K562 (cell line): ENCODE results near the gene GREB1. TPM values are rescaled to one million over a fixed set of nuclear protein-coding genes. Genes with fewer than 3 reads are reported as not detected.

Experiments used
- ATAC-seq: fragments of 200-7000 bp; cut with Tn5 transposase; 3 replicates; pipeline ENCODE4 v1.9.1; 2020; ENCODE audit warnings: moderate library complexity
- BruUV-seq: library from RNA; stranded (reverse); fragments of 400-500 nt; replicated peaks from 2 replicates; lab custom pipeline; 2021; lab: Mats Ljungman, UMichigan
- CTCF ChIA-PET: fragments of 300-600 bp; formaldehyde crosslinking; extraction: SDS; loops from one replicate; lab custom pipeline; 2021; ENCODE audit warnings: low intra/inter-chr PET ratio; lab: Yijun Ruan, JAX
- POLR2A ChIA-PET: fragments of 300-600, 350-650 bp; sonication (Branson Sonifier 250); formaldehyde crosslinking; extraction: SDS; loops from one replicate; lab custom pipeline; 2021; ENCODE audit warnings: antibody characterized with exemption, inconsistent platforms; lab: Yijun Ruan, JAX
- DNase-seq, 4 experiments: peaks; one replicate each; pipeline versions ENCODE4 v3.0.0 to v3.0.0-alpha.2; 2011 to 2018; ENCODE audit warnings: low spot score in 3 of 4, mixed read lengths in 3 of 4; ENCODE audit errors: extremely low read depth in 1 of 4
- FAIRE-seq: peaks from 2 replicates; lab custom pipeline; 2011; peaks lifted over from hg19 to GRCh38; lab: Jason Lieb, UNC
- H2AFZ ChIP-seq: 2 replicates; pipeline ENCODE4 v1.6.0; 2011; ENCODE audit warnings: low read depth, low read length, control low read depth, inconsistent platforms
- H3K27ac ChIP-seq: fragments of 200-600 bp; 3 replicates; pipeline ENCODE4 v1.8.0; 2011; ENCODE audit warnings: low read depth, mild to moderate bottlenecking, control low read depth, inconsistent platforms, low read length, moderate library complexity, mixed read lengths; ENCODE audit errors: extremely low read depth
- H3K27me3 ChIP-seq, 2 experiments: fragments of 300-600 bp in 1 of 2; 2 replicates in 1 of 2; 3 replicates in 1 of 2; pipeline versions ENCODE4 v1.6.0 to v1.8.0; 2011; ENCODE audit warnings: inconsistent platforms in 2 of 2, low read length in 2 of 2, mild to moderate bottlenecking in 1 of 2, mixed read lengths in 1 of 2, moderate library complexity in 1 of 2; ENCODE audit not compliant: control insufficient read depth in 2 of 2, insufficient read depth in 2 of 2
- H3K36me3 ChIP-seq: fragments of 300-600 bp; 3 replicates; pipeline ENCODE4 v1.8.0; 2011; ENCODE audit warnings: mild to moderate bottlenecking, low read length, inconsistent platforms; ENCODE audit not compliant: control insufficient read depth, insufficient read depth
- H3K4me1 ChIP-seq, 2 experiments: fragments of 200-600 bp in 1 of 2; replicated peaks in 1 of 2; 2 replicates in 1 of 2; 3 replicates in 1 of 2; pipeline versions ENCODE4 v1.5.1 to v1.8.0; 2011; ENCODE audit warnings: inconsistent platforms in 2 of 2, low read length in 2 of 2, mild to moderate bottlenecking in 1 of 2, mixed read lengths in 1 of 2, moderate library complexity in 1 of 2; ENCODE audit not compliant: control insufficient read depth in 2 of 2, insufficient read depth in 2 of 2
- H3K4me2 ChIP-seq: 2 replicates; pipeline ENCODE4 v1.6.1; 2011; ENCODE audit warnings: low read length, control low read depth, inconsistent platforms, mixed read lengths; ENCODE audit not compliant: insufficient read depth
- H3K4me3 ChIP-seq: fragments of 200-600 bp; sonication (generic), shearing (Covaris generic); 2 replicates; pipeline ENCODE4 v1.5.1; 2016; ENCODE audit warnings: control low read depth, inconsistent platforms
- H3K79me2 ChIP-seq: fragments of 200-600 bp; 3 replicates; pipeline ENCODE4 v1.8.0; 2011; ENCODE audit warnings: low read length, inconsistent platforms; ENCODE audit not compliant: control insufficient read depth, insufficient read depth
- H3K9ac ChIP-seq, 2 experiments: 2 replicates each; pipeline versions ENCODE4 v1.6.0 to v1.6.1; 2011; ENCODE audit warnings: low read depth in 2 of 2, low read length in 2 of 2, control low read depth in 1 of 2, inconsistent platforms in 1 of 2, mild to moderate bottlenecking in 1 of 2, mixed read lengths in 1 of 2; ENCODE audit not compliant: insufficient read depth in 1 of 2
- H3K9me1 ChIP-seq: one replicate; pipeline ENCODE4 v1.6.0; 2011; ENCODE audit warnings: inconsistent platforms, mild to moderate bottlenecking, low read length, moderate library complexity; ENCODE audit not compliant: control insufficient read depth, insufficient read depth
- H3K9me3 ChIP-seq: replicated peaks from 2 replicates; pipeline ENCODE4 v1.5.1; 2011; ENCODE audit warnings: low read depth, low read length, inconsistent platforms; ENCODE audit not compliant: control insufficient read depth, insufficient read depth
- H4K20me1 ChIP-seq: replicated peaks from 2 replicates; pipeline ENCODE4 v1.6.1; 2011; ENCODE audit warnings: low read length, inconsistent platforms, mixed read lengths; ENCODE audit not compliant: control insufficient read depth, insufficient read depth
- CHD1 ChIP-seq: fragments of 200-600 bp; sonication (generic); IDR thresholded peaks from one replicate; pipeline ENCODE4 v1.6.1; 2012; ENCODE audit warnings: mild to moderate bottlenecking, moderate library complexity, low read length, inconsistent platforms
- ERF ChIP-seq: fragments of 450-650 bp; formaldehyde crosslinking; IDR thresholded peaks from 2 replicates; pipeline ENCODE4 v1.4.0; 2020; ENCODE audit warnings: mild to moderate bottlenecking, mixed read lengths
- EZH2 ChIP-seq: IDR thresholded peaks from 2 replicates; pipeline ENCODE4 v1.6.1; 2012; ENCODE audit warnings: low read depth, mild to moderate bottlenecking, inconsistent platforms, low read length, borderline replicate concordance
- HIVEP1 ChIP-seq: fragments of 250-450 bp; sonication (Bioruptor Pico); IDR thresholded peaks from 2 replicates; pipeline ENCODE4 v1.4.0; 2020; ENCODE audit warnings: mild to moderate bottlenecking
- KDM5B ChIP-seq: fragments of 200-600 bp; sonication (generic); IDR thresholded peaks from 2 replicates; pipeline ENCODE4 v1.6.1; 2012; ENCODE audit warnings: low read depth, mild to moderate bottlenecking, moderate library complexity, low read length, control low read depth, inconsistent platforms; ENCODE audit not compliant: insufficient replicate concordance
- MYBL2 ChIP-seq, 2 experiments: fragments of 450-650 bp in 1 of 2; sonication (generic) in 1 of 2; formaldehyde crosslinking in 1 of 2; IDR thresholded peaks; 2 replicates each; pipeline versions ENCODE4 v1.6.1 to v1.8.1; 2017 to 2022; ENCODE audit warnings: borderline replicate concordance in 1 of 2, inconsistent platforms in 1 of 2, low read depth in 1 of 2, mild to moderate bottlenecking in 1 of 2, missing genetic modification reagents in 1 of 2, moderate library complexity in 1 of 2
- NR1H2 ChIP-seq: sonication (generic); formaldehyde crosslinking; IDR thresholded peaks from 2 replicates; pipeline ENCODE4 v1.4.0; 2020; ENCODE audit warnings: mild to moderate bottlenecking, missing genetic modification reagents
- PCBP2 ChIP-seq: fragments of 200-400 bp; formaldehyde crosslinking; IDR thresholded peaks from 2 replicates; pipeline ENCODE4 v1.6.1; 2018; ENCODE audit warnings: low read length, low read depth, mild to moderate bottlenecking, moderate library complexity; ENCODE audit not compliant: poor library complexity, severe bottlenecking
- RBM39 ChIP-seq: fragments of 200-400 bp; formaldehyde crosslinking; optimal IDR thresholded peaks from 2 replicates; pipeline ENCODE3; 2018; ENCODE audit warnings: low read depth, low read length
- SMARCE1 ChIP-seq: fragments of 450-650 bp; IDR thresholded peaks from 2 replicates; pipeline ENCODE4 v1.7.1; 2016; ENCODE audit warnings: mild to moderate bottlenecking
- TAF1 ChIP-seq: IDR thresholded peaks from 2 replicates; pipeline ENCODE4 v1.6.1; 2011; ENCODE audit warnings: mild to moderate bottlenecking, low read length, moderate library complexity; ENCODE audit not compliant: insufficient read depth, control insufficient read depth, severe bottlenecking; ENCODE audit errors: extremely low read depth
- TAF9B ChIP-seq: fragments of 450-650 bp; IDR thresholded peaks from 2 replicates; pipeline ENCODE4 v1.6.1; 2018; ENCODE audit warnings: mild to moderate bottlenecking; ENCODE audit not compliant: partially characterized antibody
- TBL1XR1 ChIP-seq, 2 experiments: IDR thresholded peaks; 2 replicates each; pipeline ENCODE4 v1.6.1; 2012; ENCODE audit warnings: improper control_type of control experiment in 2 of 2, low read length in 2 of 2, mild to moderate bottlenecking in 1 of 2
- TEAD2 ChIP-seq: fragments of 450-650 bp; IDR thresholded peaks from 2 replicates; pipeline ENCODE4 v1.6.1; 2016; ENCODE audit warnings: missing genetic modification characterization, control low read depth, missing compliant biosample characterization
- TFE3 ChIP-seq: fragments of 450-650 bp; formaldehyde crosslinking; IDR thresholded peaks from 2 replicates; pipeline ENCODE4 v1.4.0; 2020; ENCODE audit warnings: mild to moderate bottlenecking, mixed read lengths
- ZNF143 ChIP-seq: sonication (generic); formaldehyde crosslinking; IDR thresholded peaks from 2 replicates; pipeline ENCODE4 v1.9.0; 2022; ENCODE audit warnings: mild to moderate bottlenecking, missing genetic modification reagents
- ZNF551 ChIP-seq: fragments of 250-450 bp; sonication (Bioruptor Pico); IDR thresholded peaks from 2 replicates; pipeline ENCODE4 v1.5.0; 2021; ENCODE audit warnings: mild to moderate bottlenecking, moderate library complexity
- ZNF561 ChIP-seq: fragments of 450-650 bp; formaldehyde crosslinking; conservative IDR thresholded peaks from 2 replicates; pipeline ENCODE4 v1.4.0; 2020; ENCODE audit warnings: mild to moderate bottlenecking, moderate library complexity
- WGBS: fragments of 100-300 bp; shearing (Covaris generic); methylation state at CpG from one replicate; pipeline ENCODE4 v1.1.6; 2016; ENCODE audit warnings: low coverage, mixed read lengths; ENCODE audit not compliant: insufficient coverage; ENCODE audit errors: missing lambda C conversion rate; 5-methylcytosine and 5-hydroxymethylcytosine counted together
- in situ Hi-C: fragments of 300-500 bp; cut with MboI; formaldehyde crosslinking; loops from 4 replicates; pipeline ENCODE4 v1.15.0; 2018; ENCODE audit warnings: inconsistent platforms, mixed read lengths
- intact Hi-C: fragments of 100-400 bp; cut with micrococcal nuclease; formaldehyde crosslinking; loops from 2 replicates; pipeline ENCODE4 v1.14.2; 2022
- polyA plus RNA-seq, 8 experiments: library from polyadenylated mRNA; depleted of rRNA in 4 of 8; stranded (reverse) in 5 of 8; unstranded in 3 of 8; fragments of >200 nt; fragmentation: Nextera tagmentation in 2 of 8; fragmentation: Illumina TruSeq in 1 of 8; extraction: Ambion mirVana in 2 of 8; extraction: Trizol in 1 of 8; gene quantifications; 2 replicates each; pipeline versions ENCODE4 v1.2.1 to v1.2.3, GENCODE V29; 2011 to 2014; ENCODE audit warnings: inconsistent platforms in 1 of 8, missing spikeins in 1 of 8
- total RNA-seq, 7 experiments: library from RNA; depleted of rRNA in 6 of 7; stranded (reverse); fragments of >200 nt in 6 of 7; fragmentation: Illumina TruSeq in 2 of 7; extraction: Trizol in 2 of 7; gene quantifications; 2 replicates each; pipeline versions ENCODE4 v1.2.1 to v1.2.3, GENCODE V29; 2011 to 2021; ENCODE audit warnings: low replicate concordance in 1 of 7

GREB1 gene
- total and polyA plus RNA-seq, 9 of the 15 experiments (the other 6 are each of a cell fraction or from before 2014, with no cell fraction given): 0.04 to 0.86 (median 0.10) TPM; not detected in 1

DNA sequence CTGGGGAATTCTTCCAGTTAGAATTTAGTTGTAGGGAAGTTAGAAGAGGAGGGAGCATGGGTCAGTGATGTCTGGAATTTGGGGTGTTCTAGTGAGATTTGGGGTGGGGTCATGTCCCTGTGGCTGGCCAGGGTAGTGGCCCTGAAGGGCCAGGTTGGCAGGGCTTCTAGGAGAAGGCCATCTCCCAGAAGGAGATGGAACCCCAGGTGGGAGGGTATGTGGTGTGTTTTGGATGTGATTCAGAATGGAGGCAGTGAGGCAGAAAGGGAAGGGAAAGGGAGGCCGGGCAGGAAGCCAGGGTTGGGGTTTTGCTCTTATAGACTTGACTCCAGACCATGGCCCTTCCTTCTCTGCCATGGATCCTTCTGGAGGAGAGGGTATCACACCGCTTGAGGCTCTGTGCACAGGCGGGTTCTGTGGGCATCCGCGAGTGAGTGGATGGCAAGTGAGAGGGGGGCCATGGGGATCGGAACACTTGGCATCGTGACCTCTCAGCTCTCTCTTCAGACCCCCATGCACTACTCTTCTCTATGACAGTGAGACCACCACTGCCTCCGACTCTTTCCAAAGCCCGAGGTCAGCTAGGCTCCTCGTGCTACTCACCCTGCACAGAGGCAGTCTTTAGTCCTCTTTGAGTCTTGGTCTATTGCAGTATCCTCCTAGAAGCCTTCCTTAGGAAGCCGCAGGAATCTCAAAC is 7.3 kb downstream of the GREB1 start (continued):
- no peak for TF ChIP-seq HIVEP1 (CRISPR knock-in tag)

GRCh38 chr2:11541693-11542274 is 7.9 kb downstream of the GREB1 start:
- TF ChIP-seq TAF9B (no peak), TFE3 (CRISPR knock-in tag) (no peak), TAF1 (no peak), MYBL2 (IDR thresholded peaks at IDR 0.05; ENCODE audit: low read depth) (no peak), MYBL2 (CRISPR knock-in tag; IDR thresholded peaks at IDR 0.05; ENCODE audit: borderline replicate concordance) (no peak), ZNF143 (no peak), TBL1XR1 (IDR thresholded peaks at IDR 0.05; ENCODE audit: low read length in 2 of 2) (no peak), ZNF561 (CRISPR knock-in tag) (no peak), KDM5B (no peak), CHD1 (no peak), RBM39 (no peak), TEAD2 (tag) (no peak), ERF (CRISPR knock-in tag) (no peak), NR1H2 (CRISPR knock-in tag) (no peak), ZNF551 (no peak), PCBP2 (no peak), SMARCE1 (no peak), EZH2 (no peak)
- peaks cover 44 to 61% of the 10 kb centered on the region in 2 experiments for H3K27me3 ChIP-seq
- ChIA-PET POLR2A (interaction anchor here (1.0 kb wide), 1 partner anchor 17 kb away, joined by 3 read pairs; no protein-coding TSS in a partner anchor), CTCF (no interaction called here)
- in situ Hi-C loops: no loop called here
- H2AFZ ChIP-seq: no peak overlapping the region
- WGBS: under 1% methylated on average over 8 of the region's 8 CpGs
- H3K9me1 ChIP-seq: no peaks in the 10 kb centered on the region
- H3K27ac ChIP-seq: no peak overlapping the region
- no peak overlapping the region for H3K4me3 ChIP-seq
- FAIRE-seq (no peak), DNase-seq (no peak), ATAC-seq (no peak; the same call in 2 of the 3 replicates)
- no peaks in the 10 kb centered on the region for H3K79me2 ChIP-seq
- H3K4me2 ChIP-seq: no peak overlapping the region
- BruUV-seq: no TSS peak
- intact Hi-C loops: no loop called here
- no peak overlapping the region for H3K9ac ChIP-seq
- 0 out of 2 replicates have a peak, but pooled peaks cover 5% of the 10 kb centered on the region for H4K20me1 ChIP-seq
- no peaks in the 10 kb centered on the region for H3K36me3 ChIP-seq
- no peaks in the 10 kb centered on the region for H3K9me3 ChIP-seq
- no peaks in the 10 kb centered on the region for H3K4me1 ChIP-seq
